Measurements from ENCODE around the gene ARID2.

The ARID2 gene

GRCh38 chr12:45939759-45940158, 210.3 kb downstream of the ARID2 start:
- DNase-seq = no peak

- no peak for DNase-seq
These were observed 215.3 kb downstream of the ARID2 start for GRCh38 chr12:45944771-45945170.

- DNase-seq = no peak
These were observed 216.9 kb downstream of the ARID2 start for GRCh38 chr12:45946435-45946834.

GRCh38 chr12:45948546-45948945, 219.0 kb downstream of the ARID2 start:
- DNase-seq = no peak

Measured in inflammatory macrophage treated with lipopolysaccharide for 4 hours (primary cell).